Astrocyte of the hippocampus (primary cell): ENCODE results near the gene CPM.

ENCODE experiments used
- DNase-seq: peaks from one replicate; pipeline ENCODE4 v3.0.0; 2011; ENCODE audit warnings: low read depth, low spot score

CPM gene

DNA sequence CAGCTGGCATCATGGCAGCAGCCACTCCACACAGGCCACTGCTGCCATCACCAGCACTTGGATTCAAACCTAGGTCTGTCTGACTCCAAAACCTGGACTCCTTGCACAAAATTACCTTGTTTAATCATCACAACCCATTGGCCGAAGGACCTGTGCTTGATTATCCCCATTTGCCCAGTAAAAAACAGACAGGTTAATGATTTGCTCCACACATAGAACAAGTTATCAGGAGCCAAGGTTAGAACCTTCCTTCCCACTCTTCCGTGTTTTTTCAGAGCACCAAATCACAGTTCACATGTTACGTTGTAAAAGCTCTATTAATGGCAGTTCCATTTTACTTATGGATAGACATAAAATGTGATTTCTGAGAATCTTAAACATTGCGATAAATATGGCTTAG, 23.5 kb upstream of the CPM start:
- DNase-seq: no peak

- DNase-seq: no peak
Observed at GRCh38 chr12:68954811-68955210, 21.8 kb upstream of the CPM start.

GRCh38 chr12:68953536-68953935, 20.6 kb upstream of the CPM start:
- DNase-seq: no peak

DNA sequence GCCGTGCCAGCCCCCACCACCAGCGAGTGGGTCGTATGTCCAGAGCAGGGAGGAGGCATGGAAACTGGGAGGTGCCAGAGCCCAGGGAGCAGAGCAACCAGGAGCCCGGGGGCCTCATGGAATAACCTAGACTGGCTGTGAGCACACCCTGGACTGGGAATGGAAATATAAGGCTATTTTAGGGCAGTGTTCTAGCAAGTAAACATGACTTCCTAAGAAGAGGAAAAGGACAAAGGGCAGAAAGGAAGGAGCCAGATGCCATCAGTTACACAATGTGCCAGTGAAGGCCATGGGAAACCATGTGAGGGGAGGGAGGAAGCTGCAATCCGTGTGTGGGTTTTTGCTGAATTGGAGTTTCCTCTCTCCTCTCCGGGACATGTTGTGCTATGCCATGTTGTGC, 18.7 kb upstream of the CPM start:
- DNase-seq: no peak

DNA sequence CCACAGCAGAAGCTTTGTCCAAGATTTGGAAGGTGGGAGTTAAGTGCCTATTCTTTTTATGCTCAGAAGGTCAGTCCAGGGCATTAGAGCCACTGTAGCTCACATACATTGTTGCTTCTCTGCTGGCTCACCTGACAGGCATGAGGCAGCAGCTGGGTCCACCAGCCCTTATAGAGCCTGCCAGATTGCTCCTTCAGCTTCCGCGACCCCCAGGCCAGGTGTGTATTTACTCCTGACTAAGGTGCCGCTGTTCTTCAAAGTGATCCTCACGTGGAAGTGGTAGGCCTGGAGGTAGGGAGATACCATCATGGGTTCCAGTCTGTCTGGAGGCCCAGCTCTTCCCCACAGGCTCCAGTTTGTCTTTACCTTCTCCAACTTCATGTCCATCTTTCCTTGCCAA, 17.5 kb upstream of the CPM start:
- no peak for DNase-seq

GRCh38 chr12:68945255-68945654, 12.3 kb upstream of the CPM start:
- no peak for DNase-seq

- no peak for DNase-seq
Observed at GRCh38 chr12:68944296-68945076, 11.5 kb upstream of the CPM start.

GRCh38 chr12:68943848-68944247, 10.9 kb upstream of the CPM start:
- no peak for DNase-seq

GRCh38 chr12:68940731-68941130, 7.8 kb upstream of the CPM start:
- DNase-seq: no peak

DNA sequence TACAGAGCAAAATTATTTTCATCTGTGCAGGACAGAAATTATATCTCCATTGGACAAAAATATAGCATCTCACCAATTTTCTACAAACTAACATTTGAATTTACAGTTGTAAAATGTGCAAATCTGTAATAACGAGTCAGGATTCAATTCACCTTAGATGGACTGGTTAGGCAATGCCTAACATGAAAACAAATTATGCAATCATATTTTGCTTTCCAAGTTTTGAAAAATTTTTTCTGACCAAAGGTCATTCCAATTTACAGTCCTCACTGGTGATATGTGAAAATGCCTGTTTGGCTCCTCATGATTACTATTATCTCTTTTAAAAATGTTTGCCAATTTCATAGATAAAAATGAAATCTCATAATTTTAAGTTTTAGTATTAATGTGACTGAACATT, 6.5 kb upstream of the CPM start:
- DNase-seq: no peak

DNA sequence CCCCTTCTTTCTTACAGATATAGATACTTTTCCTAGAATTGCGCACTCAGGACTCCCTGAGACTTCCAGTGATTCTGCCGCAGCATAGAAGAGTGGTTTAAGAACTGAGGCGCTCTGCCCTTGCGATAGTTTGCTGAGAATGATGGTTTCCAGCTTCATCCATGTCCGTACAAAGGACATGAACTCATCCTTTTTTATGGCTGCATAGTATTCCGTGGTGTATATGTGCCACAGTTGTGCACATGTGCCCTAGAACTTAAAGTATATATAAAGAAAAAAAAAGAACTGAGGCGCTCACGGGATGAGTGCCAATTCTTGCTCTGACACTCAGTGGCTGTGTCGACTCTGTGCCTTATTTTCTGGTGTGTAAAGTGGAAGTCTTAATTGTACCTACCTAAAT, 1.4 kb upstream of the CPM start:
- no peak for DNase-seq

DNA sequence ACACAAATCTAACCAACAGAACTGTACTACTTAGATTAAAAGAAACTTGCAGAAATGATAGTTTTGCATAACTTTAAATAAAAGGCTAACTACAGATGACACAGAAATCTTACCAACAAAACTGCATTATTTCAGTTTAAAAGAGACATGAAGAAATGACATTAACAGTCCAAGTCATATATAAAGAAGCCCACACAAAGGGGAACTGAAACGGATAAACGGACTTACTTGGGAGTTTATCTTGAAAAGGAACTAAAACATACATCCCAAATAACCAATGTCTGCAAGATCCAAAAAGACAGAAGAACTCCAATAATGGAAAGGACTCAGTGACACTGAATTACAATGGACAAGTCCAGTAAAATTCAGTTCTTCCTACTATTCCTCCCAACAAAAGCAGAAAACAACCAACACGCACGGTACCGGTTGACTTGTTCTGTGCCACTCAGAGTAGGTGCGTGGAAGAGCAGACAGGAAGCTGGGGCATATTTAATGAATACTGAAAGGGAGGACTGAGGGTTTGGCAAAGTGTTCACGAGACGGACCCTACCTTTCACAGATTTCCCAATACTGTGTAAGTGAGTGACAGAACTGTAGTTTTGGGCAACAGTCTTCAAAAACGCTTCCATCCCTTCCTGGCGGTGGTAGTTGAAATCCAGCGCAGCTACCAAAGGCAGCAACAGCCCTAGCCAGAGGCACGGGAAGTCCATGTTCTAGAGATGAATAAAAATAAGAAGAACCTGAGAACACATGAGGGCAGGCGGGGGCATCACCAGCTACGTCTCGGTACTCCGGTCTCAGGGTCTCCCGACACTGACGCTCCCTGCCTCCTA, 627 bp downstream of the CPM start:
- no peak for DNase-seq

GRCh38 chr12:68930178-68930577, 2.8 kb downstream of the CPM start:
- no peak for DNase-seq

DNA sequence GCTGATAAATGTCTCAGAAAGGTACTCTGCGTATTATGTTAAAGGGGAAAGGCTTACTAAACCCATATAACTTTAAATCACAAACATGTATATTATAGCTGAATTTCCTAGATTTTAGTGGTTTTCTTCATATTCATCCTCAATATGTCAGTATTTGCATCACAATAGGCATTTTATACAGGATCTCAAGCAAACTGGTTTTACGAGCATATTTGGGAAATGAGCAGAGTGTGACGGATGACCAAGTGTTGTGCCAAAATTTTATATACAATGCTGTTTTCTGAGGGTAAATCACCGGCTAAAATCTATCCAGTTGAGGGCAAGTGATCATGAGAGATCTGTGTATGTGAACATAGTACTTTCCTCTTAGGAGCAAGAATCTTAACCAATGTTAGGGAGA, 8.4 kb downstream of the CPM start:
- no peak for DNase-seq

- DNase-seq: no peak
Observed at GRCh38 chr12:68919581-68920239, 13.3 kb downstream of the CPM start.

GRCh38 chr12:68918960-68919359, 14.0 kb downstream of the CPM start:
- DNase-seq: no peak

DNA sequence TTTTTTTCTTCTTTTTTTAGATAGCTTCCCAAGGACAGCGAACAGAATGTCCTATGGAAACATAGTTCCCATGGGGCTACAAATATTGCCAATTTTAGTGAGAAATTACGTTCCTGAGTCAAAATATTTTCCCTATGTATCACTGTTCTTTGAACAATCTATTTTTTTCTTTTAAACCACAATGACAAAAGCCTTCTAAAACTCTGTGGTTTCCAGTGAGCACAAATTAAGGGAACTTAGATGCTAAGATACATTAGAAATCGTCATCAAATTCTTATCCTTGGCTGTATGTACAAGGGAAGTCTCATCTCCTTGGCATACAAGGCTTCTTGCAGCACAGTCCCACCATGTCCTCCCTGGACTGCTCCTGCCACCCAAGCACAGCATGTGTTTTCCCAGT, 17.9 kb downstream of the CPM start:
- DNase-seq: peak; percentile 79

DNA sequence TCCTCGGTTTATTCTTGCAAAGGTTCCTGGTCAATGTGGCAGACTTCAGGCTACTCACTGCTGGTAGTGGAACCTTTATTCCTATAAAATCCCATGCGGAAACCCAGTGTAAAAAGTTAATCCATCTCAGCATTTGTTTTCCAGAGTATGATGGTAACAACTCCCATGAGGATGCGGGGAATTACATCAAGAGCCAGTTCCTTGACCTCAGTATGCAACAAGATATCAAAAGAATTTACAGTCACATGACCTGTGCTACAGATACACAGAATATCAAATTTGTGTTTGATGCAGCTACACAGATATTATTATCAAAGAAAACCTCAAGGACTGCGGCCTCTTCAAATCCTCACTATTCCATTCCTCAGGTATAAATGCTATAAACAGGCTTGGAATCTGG, 19.3 kb downstream of the CPM start:
- peak; percentile 13 for DNase-seq

- no peak for DNase-seq
Observed at GRCh38 chr12:68912916-68913315, 20.1 kb downstream of the CPM start.

- no peak for DNase-seq
Observed at GRCh38 chr12:68911197-68911718, 21.7 kb downstream of the CPM start.

DNA sequence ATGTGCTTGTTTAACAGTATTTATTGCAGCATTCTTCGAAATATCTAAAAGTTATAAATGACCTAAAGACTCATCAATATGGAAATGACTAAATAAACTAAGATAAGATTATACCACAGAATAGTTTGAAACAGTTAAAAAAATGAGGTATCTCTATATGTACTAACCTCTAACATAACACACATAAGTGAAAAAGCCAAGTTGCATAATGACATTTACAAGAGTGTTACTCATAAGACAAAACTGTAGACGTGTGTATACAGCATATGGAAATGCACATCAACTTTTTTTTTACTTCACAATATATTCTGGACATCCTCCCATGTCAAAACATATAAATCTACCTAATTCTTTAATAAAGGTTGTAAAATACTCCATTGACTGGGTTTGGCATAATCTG, 22.8 kb downstream of the CPM start:
- DNase-seq: no peak

DNA sequence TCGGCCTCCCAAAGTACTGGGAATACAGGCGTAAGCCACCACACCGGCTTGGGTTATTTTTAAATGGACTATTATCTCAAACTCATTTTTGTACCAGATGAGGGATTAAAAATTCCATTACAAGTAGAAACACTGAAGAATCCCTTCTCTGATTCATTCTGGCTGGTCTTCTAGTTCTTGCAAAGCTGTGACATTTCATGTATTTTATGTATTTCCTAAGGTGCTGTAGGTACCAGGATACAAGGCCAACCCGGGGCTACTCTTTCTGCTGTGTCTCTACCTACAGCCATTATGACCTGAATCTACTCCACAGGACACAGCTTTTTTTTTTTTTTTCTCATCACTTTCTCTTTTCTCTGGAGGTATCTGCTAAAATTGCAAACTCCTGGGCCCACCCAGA, 24.9 kb downstream of the CPM start:
- no peak for DNase-seq
